Occipital lobe (tissue), 2 donors: ENCODE measurements around the gene GDPD3. TPM values are rescaled to one million over a fixed set of nuclear protein-coding genes. Genes with fewer than 3 reads are reported as not detected.

Experiments
- DNase-seq: peaks from one replicate; lab custom pipeline; 2025; lab: John Stamatoyannopoulos, UW
- total RNA-seq: library from RNA; depleted of rRNA; stranded (reverse); fragments of >200 nt; gene quantifications from one replicate; pipeline ENCODE4 v1.2.3, GENCODE V29; 2014

The GDPD3 gene
- total RNA-seq, 1 donor from 2014 or later, result 0.47 TPM

GRCh38 chr16:30054959-30055553, 58.3 kb downstream of the GDPD3 start:
- DNase-seq, result no peak

Other genes starting within 250 kb of the GDPD3 start
- gene SEZ6L2, start 214.0 kb downstream of the GDPD3 start, total RNA-seq, result 32.1 TPM
- 17.2 TPM for gene ASPHD1, start 213.0 kb downstream of the GDPD3 start, total RNA-seq
- gene KCTD13, start 187.3 kb downstream of the GDPD3 start, total RNA-seq, result 15.6 TPM
- 22.5 TPM for gene TMEM219, start 151.5 kb downstream of the GDPD3 start, total RNA-seq
- gene TAOK2, start 139.7 kb downstream of the GDPD3 start, total RNA-seq, result 49.8 TPM
- 13.1 TPM for gene HIRIP3, start 117.9 kb downstream of the GDPD3 start, total RNA-seq
- 27.8 TPM for gene INO80E, start 117.3 kb downstream of the GDPD3 start, total RNA-seq
- gene DOC2A, start 102.5 kb downstream of the GDPD3 start, total RNA-seq, result 10.5 TPM
- gene C16orf92, start 90.3 kb downstream of the GDPD3 start, total RNA-seq, result not detected
- 12.5 TPM for gene TLCD3B, start 82.3 kb downstream of the GDPD3 start, total RNA-seq
- 57.4 TPM for gene ALDOA, start 47.8 kb downstream of the GDPD3 start, total RNA-seq
- 81.4 TPM for gene PPP4C, start 37.5 kb downstream of the GDPD3 start, total RNA-seq
- 0.16 TPM for gene TBX6, start 21.6 kb downstream of the GDPD3 start, total RNA-seq
- 21.1 TPM for gene YPEL3, start 17.3 kb downstream of the GDPD3 start, total RNA-seq
- 25.7 TPM for gene MAPK3, start 9.7 kb upstream of the GDPD3 start, total RNA-seq
- gene CORO1A, start 70.1 kb upstream of the GDPD3 start, total RNA-seq, result 15.9 TPM
- gene BOLA2B, start 80.1 kb upstream of the GDPD3 start, total RNA-seq, result 12.5 TPM
- gene SLX1A, start 80.3 kb upstream of the GDPD3 start, total RNA-seq, result 13.9 TPM
- 2.3 TPM for gene SULT1A3, start 85.7 kb upstream of the GDPD3 start, total RNA-seq
- gene NPIPB13, start 134.9 kb upstream of the GDPD3 start, total RNA-seq, result 0.78 TPM
- 39.8 TPM for gene CD2BP2, start 241.8 kb upstream of the GDPD3 start, total RNA-seq